HG02642 (cell line): Measurements from ENCODE around the gene KLF6.

ENCODE experiments used
- ATAC-seq: cut with Tn5 transposase; IDR thresholded peaks from one replicate; pipeline ENCODE4 v1.9.1; 2021; ENCODE audit warnings: mild to moderate bottlenecking; ENCODE audit not compliant: unreplicated experiment, poor library complexity

The KLF6 gene

DNA sequence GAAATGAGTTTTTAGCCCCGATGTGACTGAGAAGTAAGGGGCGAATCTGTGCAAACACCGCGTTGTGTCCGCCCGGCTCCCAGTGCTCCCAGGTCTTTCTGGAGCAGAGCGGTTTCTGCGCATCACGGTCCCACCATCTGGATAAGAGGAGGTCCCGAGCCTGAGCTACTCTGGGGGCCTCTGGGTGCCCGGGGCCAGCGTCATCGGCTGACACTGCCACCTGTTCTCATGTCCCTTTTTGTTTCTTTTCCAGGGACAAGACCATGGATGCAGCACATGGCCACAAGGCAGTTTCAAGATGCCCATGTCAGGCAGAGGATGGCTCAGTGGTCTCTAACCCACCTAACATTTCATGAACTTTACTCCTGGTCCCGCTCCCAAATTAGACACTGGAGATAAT, 24.9 kb downstream of the KLF6 start:
- no peak for ATAC-seq

DNA sequence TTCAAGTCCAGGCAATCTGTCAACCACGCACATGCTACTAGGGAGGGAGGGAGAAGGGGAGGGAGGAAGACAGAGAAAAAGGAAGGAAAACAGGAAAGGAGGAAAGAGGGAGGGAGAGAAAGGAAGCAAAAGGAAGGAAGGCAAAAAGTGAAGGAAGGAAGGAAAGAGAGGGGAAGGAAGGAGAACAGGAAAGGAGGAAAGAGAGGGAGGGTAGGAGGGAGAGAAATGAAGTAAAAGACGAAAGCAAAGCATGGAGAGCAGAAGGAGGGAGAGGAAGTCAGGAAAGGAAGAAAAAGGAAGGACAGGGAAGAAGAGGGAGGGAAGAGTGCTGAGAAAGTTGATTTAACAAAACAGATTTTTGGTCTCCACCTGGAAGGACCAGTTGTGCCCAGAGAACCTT, 25.6 kb downstream of the KLF6 start:
- ATAC-seq, result no peak

DNA sequence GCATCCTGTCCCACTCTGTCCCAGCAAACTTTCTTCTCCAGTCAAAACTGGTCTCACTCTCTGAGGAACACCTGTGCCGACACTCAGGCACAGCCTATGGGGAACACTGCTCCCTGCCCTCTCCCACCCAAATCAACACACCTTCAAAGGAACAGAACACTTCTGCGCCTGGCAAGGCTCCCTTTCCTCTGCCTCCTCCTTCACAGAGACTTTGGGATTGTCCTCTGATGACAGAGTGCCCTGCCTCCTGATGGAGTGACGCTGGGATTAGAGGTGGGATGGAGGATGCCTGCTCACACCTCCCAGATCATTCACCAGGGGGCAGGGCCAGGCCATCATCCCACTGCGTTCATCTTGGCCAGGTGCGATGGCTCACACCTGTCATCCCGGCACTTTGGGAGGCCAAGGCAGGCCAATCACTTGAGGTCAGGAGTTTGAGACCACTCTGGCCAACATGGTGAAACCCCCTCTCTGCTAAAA, 26.5 kb downstream of the KLF6 start:
- ATAC-seq, result no peak

DNA sequence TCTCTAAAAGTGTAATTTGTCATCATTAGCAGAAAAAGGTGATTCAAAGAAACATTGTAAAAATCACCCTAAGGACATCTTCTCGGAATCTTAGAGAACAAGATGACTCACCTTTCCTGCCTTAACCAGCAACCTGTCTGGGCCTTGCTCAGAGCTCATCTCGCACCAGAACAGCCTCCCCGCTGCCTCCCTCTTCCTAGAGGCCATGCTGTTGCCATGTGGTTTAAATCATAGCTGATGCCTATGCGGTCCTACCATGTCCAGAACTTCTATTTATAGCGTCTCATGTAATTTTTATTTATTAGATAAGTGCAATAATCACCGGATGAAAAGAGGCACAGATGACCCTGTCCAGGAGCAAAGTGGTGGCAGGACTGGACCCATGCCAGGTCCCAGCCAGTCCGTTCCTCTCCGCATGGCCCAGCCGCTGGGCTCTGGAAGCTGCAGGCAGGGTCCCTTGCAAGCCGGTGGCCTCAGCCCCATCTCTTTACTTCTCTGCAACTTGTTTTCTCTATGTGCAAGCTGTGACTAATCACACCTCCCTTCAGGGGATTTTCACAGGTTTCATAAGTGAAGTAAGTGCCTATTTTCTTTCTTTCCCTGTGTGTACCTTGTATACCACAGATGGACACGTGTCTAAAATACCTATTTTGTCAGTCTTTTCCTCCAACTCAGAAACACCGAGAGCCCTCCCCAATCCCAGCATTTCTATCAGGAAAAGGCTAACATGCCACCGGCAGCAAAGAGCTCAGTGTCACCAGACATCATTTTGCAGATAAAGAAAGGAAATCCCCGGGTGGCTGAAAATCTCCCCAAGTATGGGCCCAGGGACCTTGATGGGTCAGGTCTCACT, 27.1 kb downstream of the KLF6 start:
- peak; percentile 81 for ATAC-seq

DNA sequence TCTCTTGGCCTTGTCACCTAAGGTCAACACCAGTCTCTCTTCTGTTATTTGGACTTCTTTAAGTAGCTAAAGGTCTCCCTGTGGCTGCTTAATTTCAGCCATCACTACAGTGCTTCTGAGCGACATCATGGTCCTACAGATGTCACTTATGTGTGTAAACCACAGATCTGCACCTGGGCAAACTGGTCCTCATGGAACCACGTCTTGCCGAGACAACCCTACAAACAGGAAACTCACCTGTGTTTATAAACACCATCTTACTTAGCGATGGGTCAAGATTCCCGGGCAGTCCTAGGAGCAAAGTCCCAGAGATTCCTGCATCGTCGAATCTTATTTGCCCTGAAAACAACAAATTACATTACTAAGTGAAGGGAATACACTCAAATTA, 27.8 kb downstream of the KLF6 start:
- no peak for ATAC-seq

DNA sequence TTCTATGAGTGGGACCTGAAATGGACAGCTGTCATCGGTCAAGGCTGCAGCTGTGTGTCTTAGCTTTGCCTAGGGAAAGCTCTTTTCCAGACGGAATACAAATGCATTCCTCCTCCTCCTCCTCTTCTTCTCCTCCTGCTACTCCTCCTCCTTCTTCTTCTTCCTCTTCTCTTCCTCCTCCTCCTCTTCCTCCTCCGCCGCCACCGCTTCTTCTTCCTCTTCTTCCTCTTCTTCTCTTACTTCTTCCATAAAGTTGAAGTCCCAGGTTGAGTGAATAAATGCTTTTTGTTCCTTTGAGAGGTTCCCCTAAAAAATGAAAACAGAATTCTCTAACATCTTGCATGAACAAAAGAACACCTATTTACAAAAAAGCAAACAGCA, 28.7 kb downstream of the KLF6 start:
- no peak for ATAC-seq

DNA sequence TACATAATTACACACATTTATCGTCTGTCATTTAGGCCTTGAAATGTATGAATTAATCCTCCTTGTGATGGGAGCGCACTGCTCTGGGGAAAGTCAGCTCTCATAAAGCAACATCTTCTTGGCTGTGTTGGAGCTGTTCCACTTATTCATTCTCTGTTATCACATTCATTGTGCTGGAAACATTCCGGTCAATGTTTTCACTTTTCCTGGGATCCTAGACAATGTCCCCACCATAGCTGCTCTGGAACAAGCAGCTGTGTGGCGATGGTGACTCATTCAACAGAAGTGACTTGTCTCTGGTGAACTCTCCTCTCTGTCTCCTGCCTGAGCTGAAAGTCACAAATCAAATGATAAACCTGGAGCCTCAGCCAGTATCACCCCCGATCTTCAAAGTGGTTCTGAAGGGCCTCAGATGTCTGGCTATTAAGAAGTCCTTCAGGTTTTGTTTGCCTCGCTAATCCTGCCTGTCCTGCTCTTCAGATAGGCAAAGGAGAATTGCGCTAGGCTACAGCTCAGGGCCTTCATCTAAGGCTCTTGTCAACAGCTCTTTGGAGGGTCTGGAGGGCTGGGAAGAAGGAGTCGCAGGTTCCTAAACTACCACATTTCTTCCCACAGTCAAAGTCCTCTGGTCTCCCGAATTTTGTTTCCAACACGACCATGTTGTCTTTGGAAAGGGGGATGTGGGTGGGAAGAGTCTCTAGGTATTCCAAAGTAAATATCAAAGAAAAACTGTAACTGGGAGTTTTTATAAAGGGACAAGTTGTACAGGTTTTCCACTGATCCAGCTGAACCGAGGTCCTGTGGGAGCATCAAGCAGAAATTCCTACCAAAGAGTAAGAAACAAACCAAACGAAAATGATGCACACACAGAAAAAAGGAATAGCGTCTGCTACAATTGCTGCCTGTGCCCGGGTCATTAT, 29.3 kb downstream of the KLF6 start:
- ATAC-seq, result no peak

DNA sequence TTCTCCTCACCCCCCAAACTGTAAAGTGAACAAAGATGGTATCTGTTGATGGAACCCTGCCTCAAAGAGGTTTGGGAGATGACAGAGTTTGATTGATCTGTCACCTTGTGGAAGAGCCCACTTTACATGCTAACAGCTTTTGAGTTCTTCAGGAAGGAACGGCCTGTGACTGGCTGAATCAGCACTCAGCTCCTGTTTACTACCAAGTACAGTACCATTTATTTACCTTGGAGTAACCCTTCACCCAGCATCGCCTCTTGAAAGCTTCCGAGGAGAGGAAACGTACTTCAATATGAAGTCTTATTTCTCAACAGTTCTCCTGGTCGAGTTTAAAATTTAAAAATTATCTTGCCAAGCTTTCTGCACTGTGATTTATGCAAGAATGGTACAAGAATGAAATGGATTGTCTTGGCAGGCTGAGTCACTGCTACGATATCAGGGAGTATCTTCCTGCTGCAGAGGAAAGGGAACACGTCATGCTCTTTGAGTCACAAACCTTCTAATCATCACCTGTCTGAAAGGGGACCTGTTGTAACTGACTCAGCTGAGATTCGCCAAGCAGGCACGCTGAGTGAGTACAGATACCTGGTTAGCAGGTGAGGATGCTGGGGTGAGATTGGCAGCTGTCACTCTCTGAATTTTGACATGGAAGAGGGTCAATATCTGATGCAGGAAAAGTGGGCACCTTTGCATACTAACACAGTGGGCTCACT, 30.1 kb downstream of the KLF6 start:
- ATAC-seq, result no peak

DNA sequence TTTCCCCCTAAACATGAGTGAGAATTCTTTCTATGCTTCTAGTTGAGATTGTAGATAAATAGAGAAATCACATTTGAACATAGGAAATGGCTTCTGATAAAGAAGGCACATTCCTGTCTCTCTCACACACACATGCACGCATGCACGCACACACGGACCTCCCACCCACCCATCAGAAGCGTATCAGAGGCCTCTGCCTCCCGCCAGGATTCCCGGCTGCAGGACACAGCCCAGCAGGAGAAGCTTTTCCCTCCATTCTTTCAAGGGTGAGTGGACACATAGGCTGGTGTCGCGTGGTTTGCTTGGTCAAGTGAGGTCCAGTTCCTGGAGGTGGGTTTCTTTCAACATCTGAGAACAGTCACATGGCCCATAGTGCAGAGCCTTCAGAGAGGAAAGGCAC, 34.2 kb downstream of the KLF6 start:
- ATAC-seq, result no peak

DNA sequence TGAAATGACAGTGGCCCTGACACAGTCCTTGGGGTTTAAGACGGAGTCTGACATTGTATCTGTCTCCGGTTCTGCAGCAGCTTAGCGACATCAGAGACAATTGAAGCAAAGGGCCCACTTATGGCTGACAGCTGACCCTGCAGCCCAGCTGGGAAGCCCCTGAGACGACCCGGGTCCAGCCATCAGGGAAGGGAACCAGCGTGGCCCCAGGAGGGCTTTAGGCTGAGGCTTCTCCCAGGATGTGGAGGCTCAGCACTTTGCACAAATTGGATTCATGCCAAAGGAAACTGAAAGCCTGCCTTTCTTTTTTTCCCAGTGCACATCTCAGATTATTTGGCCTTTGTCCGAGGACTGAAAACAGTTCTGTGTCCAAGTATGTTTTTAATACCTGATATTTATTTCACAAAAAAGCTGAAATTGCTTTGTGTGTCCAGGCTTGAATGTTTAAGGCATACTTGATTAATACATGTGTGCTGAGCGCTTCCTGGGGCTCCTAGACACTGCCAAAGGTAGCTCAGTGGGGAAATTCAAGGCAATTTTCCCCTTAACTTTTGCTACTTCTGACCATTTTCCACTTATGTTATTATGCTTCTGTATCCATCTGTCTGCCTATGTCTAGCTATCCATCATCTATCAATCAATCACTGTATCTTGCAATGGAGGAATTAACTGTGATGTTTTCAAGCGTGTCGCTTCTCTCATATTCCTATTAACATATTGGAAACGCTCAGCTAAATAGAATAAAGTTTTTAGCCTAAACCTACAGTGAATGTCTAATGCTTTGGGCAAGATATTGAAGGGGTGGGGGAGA, 34.8 kb downstream of the KLF6 start:
- no peak for ATAC-seq

DNA sequence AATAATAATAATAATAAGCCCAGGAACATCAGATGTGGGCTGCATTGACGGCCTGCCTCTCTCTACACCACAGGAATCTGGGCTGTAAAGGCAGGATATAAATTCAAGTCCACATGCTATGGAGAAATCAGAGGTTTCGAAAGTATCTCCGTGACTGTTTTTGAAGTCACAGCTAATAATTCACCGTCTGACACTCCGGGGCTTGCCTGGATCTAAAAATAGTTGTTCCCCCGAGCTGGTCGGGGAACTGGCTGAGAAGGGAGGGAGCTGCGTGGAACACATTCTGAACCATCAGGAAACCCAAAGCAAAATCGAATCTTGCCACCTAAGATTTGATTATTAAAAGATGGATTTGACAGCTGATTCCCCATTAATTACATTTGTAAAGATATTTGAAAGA, 35.4 kb downstream of the KLF6 start:
- no peak for ATAC-seq

DNA sequence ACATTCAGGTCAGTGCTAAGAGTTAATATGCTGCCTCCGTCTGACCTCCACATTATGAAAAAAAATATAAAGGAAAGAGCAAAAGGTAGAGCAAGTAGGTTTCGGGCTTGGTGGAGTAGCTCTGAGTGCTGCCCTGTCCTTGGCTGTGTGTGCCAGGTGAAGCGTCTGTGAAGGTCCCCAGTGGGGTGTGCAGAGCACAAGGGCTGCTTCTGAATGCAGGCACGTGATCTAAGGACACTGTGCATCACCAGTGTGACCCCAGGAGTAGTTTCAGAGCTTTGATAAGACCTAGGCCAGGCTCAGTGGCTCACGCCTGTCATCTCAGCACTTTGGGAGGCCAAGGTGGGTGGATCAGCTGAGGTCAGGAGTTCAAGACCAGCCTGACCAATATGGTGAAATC, 36.0 kb downstream of the KLF6 start:
- no peak for ATAC-seq

DNA sequence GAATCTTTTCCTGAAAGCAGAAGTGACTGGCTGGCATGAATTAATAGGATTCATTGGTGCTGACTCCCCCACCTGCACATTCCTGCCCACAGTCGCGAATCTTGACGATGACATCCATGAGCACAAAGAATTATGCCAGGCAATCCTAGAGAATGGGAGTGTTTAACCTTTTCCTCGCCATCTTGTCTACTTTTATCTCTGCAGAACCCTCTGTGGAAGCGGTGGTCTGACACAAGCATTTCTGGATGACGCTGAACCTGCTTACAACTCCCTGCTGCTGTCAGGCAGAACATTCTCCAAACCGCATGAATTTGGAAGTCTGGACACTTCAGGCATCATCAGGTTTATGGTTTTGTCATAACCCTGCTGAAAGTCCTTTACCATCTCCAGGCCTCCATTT, 36.5 kb downstream of the KLF6 start:
- no peak for ATAC-seq

DNA sequence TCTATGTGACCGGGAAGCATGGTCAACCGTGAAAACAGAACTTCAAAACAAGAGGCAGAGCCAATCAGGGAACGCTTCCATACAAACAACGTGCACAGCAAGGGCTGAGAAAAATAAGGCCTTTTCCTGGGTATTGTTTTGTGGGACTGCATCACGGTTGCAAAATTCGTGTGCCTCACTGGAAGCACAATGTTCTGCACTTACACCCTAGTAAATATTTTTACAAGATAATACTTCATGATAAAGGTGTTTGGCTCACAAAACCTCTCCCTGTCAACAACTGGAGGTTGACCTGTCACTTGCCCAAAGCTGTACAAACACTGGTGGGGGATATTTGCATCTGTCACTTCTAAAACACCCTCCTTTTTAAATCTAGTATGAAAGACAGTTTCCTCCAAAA, 37.0 kb downstream of the KLF6 start:
- ATAC-seq, result no peak

DNA sequence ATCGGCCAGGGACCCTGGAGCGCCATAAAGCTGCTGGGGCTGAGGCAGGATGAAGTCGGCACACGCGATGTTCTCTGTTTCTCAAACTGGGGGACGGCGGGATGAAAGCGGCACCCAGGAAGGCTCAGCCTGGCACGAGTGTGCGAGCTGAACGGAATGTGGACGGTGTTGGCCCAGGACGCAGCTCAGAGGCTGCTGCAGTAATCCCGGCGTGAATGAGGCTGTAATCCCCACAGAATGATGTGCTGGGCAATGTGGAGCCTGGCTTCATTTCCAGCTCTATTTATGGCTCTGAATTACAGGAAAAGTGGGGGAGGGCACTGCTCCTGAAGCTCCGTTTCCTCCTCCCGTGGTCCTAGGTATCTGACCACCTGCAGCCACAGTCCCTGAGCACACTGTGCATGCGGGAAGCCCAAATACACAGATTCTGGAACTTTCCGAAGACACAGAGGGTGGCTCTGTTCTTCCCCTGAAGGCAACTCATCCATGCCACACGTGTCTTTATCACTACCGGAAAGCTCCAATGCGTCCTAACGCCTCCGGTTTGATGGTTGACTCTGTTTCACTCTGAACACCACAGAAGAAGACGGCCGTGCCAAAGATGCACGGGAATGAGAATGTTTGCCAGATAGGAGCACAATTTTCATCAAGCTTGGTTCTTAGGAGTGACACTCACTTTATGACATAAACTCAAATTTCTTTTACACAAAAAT, 37.6 kb downstream of the KLF6 start:
- ATAC-seq, result no peak

DNA sequence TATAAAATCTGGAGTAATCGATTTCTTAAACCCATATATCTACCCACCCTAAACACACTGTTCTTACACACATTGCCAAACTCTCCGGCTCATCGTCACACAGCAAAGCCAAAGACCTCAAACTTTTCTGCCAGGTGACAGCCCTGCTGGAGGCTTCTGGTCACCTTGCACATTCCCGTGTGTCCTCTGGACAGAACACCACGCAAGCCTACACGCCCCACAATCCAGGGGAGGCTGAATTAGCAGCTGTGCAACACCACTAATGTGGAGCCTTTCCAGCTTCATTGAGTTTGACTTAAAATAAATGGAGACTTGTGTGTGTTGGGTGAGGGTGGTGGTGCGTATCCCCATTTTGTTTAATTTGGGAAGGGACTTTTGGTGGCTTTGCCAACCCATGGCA, 38.4 kb downstream of the KLF6 start:
- no peak for ATAC-seq

DNA sequence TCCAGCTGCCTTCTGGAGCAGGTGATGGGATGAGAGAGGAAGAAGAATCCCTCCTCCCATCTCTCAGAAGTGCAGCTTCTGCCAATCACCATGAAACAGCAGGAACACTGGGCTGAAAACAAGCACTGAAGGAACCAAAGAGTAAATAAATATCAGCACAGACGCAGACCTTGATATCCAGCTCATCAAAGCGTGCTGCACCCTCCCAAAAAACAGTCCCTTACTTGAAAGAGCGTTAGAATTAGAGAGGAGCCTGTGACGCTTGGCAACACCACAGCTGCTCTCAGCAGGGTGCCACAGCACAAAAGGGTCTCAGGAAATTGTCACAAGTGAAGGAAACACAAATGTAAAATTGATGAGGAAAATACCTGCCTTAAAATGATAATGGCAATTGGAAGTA, 39.5 kb downstream of the KLF6 start:
- ATAC-seq, result no peak

DNA sequence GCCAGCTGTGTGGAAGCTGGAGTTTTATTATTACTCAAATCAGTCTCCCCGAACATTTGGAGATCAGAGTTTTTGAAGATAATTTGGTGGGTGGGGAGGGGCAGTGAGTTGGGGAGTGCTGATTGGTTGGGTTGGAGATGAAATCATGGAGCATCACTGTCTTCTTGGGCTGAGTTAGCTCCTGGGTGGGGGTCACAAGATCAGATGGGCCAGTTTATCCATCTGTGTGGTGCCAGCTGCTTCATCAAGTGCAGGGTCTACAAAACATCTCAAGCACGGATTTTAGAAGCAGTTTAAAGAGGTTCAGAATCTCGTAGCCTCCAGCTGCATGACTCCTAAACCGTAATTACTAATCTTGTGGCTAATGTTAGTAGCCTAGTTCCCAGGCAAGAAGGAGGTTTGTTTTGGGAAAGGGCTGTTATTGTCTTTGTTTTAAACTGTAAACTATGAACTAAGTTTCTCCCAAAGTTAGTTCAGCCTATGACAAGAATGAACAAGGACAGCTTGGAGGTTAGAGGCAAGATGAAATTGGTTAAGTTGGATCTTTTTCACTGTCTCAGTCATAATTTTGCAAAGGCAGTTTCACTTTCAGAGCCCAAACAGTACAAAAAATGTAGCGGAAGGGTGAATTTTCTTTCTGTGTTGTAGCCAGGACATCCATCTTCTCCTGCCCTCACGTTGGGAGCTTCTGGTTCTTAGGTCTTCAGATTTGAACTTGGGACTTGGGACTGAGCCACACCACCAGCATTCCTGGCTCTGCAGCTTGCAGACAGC, 43.1 kb downstream of the KLF6 start:
- no peak for ATAC-seq
